ENCODE results near the gene INTS11. TPM values are rescaled to one million over a fixed set of nuclear protein-coding genes. Genes with fewer than 3 reads are reported as not detected.

INTS11 gene
- total and polyA plus RNA-seq, 2 of the 8 experiments (the other 6 are each of a cell fraction or from before 2014, with no cell fraction given) = 113 to 243 TPM

- WGBS, 2 experiments (ENCODE audit: extremely low coverage in 1 of 2, insufficient coverage in 1 of 2, insufficient read length in 1 of 2, insufficient replicate concordance in 2 of 2, low coverage in 1 of 2, low lambda C conversion rate in 2 of 2, missing lambda C conversion rate in 1 of 2) = 92% methylated on average over 54 of the region's 57 CpGs; no CpG with 5 or more reads in 1 of the 2 experiments
- Histone ChIP-seq H4K8ac (ENCODE audit: extremely low read depth, insufficient read depth, low read length) (no peak overlapping the region), H3K79me1 (ENCODE audit: low read depth, low read length) (peaks cover 6% of the 10 kb centered on the region; the same call in 1 of the 2 replicates), H2BK12ac (ENCODE audit: low read depth, low read length) (no peak overlapping the region), H3K4me3 (ENCODE audit: extremely low read depth in 1 of 4, insufficient read depth in 2 of 4, low read depth in 3 of 4, low read length in 4 of 4) (no peak overlapping the region), H2AFZ (ENCODE audit: low read length) (no peak overlapping the region), H3K27me3 (replicated peaks in 1 of 4; ENCODE audit: control insufficient read depth in 3 of 4, extremely low read depth in 1 of 4, insufficient read depth in 3 of 4, low read length in 3 of 4) (no peaks in the 10 kb centered on the region; a peak in 1 of 7 replicates), H4K5ac (ENCODE audit: insufficient read length, low read depth, low read length) (no peak overlapping the region), H3K23me2 (ENCODE audit: low read depth, low read length) (peaks cover 2% of the 10 kb centered on the region; the same call in 1 of the 2 replicates), H3K4me2 (ENCODE audit: insufficient read depth in 1 of 2, low read depth in 2 of 2, low read length in 2 of 2) (no peak overlapping the region), H3K18ac (ENCODE audit: extremely low read depth, low read length) (no peak overlapping the region), H3K4me1 (replicated peaks in 1 of 4; ENCODE audit: control insufficient read depth in 3 of 4, insufficient read depth in 4 of 4, low read length in 3 of 4) (no peaks in the 10 kb centered on the region; a peak in 2 of 7 replicates), H4K91ac (replicated peaks; ENCODE audit: insufficient read length, low read length) (no peak overlapping the region), H4K20me1 (replicated peaks in 1 of 2; ENCODE audit: control insufficient read depth in 1 of 2, insufficient read depth in 2 of 2, low read length in 2 of 2) (peaks cover 5 to 29% of the 10 kb centered on the region in 2 experiments), H2BK5ac (ENCODE audit: low read depth, low read length) (no peak overlapping the region), H3K9ac (replicated peaks in 1 of 4; ENCODE audit: extremely low read depth in 1 of 4, low read depth in 3 of 4, low read length in 3 of 4) (no peak overlapping the region), H3K23ac (ENCODE audit: insufficient read length) (no peak overlapping the region), H3K56ac (replicated peaks; ENCODE audit: insufficient read length, low read depth, low read length) (no peak overlapping the region), H2BK120ac (replicated peaks; ENCODE audit: low read depth, low read length) (no peak overlapping the region), H3K79me2 (ENCODE audit: control insufficient read depth in 1 of 2, insufficient read depth in 2 of 2, low read length in 2 of 2) (no peaks in the 10 kb centered on the region), H3K36me3 (ENCODE audit: control insufficient read depth in 2 of 4, insufficient read depth in 4 of 4, low read length in 3 of 4) (peaks cover 0 to 12% (median 0%) of the 10 kb centered on the region in 4 experiments; a peak in 2 of 8 replicates), H2BK20ac (ENCODE audit: low read length) (no peak overlapping the region), H3K9me3 (ENCODE audit: insufficient read depth in 2 of 2, low read depth in 1 of 2, low read length in 1 of 2) (peaks cover 0 to 6% of the 10 kb centered on the region in 2 experiments; a peak in 2 of 4 replicates), H2BK15ac (ENCODE audit: low read length) (no peak overlapping the region), H3K4ac (replicated peaks; ENCODE audit: insufficient read length, low read depth, low read length) (no peak overlapping the region), H2AK5ac (ENCODE audit: low read depth, low read length) (no peak overlapping the region), H3K14ac (ENCODE audit: insufficient read length) (no peak overlapping the region), H3K27ac (ENCODE audit: low read depth, low read length) (no peak overlapping the region)
- no peak for FAIRE-seq
- ChIA-PET CTCF (ENCODE audit: partially characterized antibody) (interaction anchor here (2.2 kb wide), 1 partner anchor 41 kb away, joined by 5 read pairs; no protein-coding TSS in a partner anchor), POLR2A (ENCODE audit: partially characterized antibody) (interaction anchor here (0.5 to 9.0 kb wide), 13 partner anchors 9 to 70 kb away, joined by 3 to 134 read pairs (median 3); partner anchors contain the start of gene AURKAIP1)
- DNase-seq (ENCODE audit: low read depth in 1 of 2, low spot score in 2 of 2) = no peak
- TF ChIP-seq SIN3A (conservative IDR thresholded peaks at IDR 0.05 in 1 of 2, IDR thresholded peaks at IDR 0.05 in 1 of 2; ENCODE audit: low read depth in 1 of 2, low read length in 2 of 2) = no peak
- no peak for TF ChIP-seq HDAC6 (IDR thresholded peaks at IDR 0.05; ENCODE audit: low read depth, low read length)
- TF ChIP-seq YY1 (IDR thresholded peaks at IDR 0.05; ENCODE audit: low read depth, low read length) = no peak
- TF ChIP-seq PHF8 (conservative IDR thresholded peaks at IDR 0.05; ENCODE audit: low read depth, low read length) = no peak
- TF ChIP-seq, protein P1, sequence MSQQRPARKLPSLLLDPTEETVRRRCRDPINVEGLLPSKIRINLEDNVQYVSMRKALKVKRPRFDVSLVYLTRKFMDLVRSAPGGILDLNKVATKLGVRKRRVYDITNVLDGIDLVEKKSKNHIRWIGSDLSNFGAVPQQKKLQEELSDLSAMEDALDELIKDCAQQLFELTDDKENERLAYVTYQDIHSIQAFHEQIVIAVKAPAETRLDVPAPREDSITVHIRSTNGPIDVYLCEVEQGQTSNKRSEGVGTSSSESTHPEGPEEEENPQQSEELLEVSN (IDR thresholded peaks at IDR 0.05) = no peak
- no peak for TF ChIP-seq KDM1A (IDR thresholded peaks at IDR 0.05; ENCODE audit: borderline replicate concordance, low read length)
- no peak for TF ChIP-seq RNF2 (IDR thresholded peaks at IDR 0.05; ENCODE audit: borderline replicate concordance, low read depth, low read length, missing control alignments, poor library complexity, severe bottlenecking)
Observed at GRCh38 chr1:1332031-1332755, 7.7 kb upstream of the INTS11 start.

Measured in H1 (cell line).